Fibroblast of lung (primary cell): ENCODE results near the gene FITM2.

Experiments
- CTCF ChIP-seq, 2 donors: IDR thresholded peaks in 1 of 2; conservative IDR thresholded peaks in 1 of 2; 1 replicate in 1 of 2; 2 replicates in 1 of 2; pipeline ENCODE4 v1.5.1; 2011 to 2012; ENCODE audit warnings: low read length in 2 of 2, control low read depth in 1 of 2, inconsistent platforms in 1 of 2, low read depth in 1 of 2, mild to moderate bottlenecking in 1 of 2
- EZH2 ChIP-seq: IDR thresholded peaks from 2 replicates; pipeline ENCODE4 v1.5.1; 2012; ENCODE audit warnings: low read length, control low read depth, mild to moderate bottlenecking; ENCODE audit errors: missing control alignments

DNA sequence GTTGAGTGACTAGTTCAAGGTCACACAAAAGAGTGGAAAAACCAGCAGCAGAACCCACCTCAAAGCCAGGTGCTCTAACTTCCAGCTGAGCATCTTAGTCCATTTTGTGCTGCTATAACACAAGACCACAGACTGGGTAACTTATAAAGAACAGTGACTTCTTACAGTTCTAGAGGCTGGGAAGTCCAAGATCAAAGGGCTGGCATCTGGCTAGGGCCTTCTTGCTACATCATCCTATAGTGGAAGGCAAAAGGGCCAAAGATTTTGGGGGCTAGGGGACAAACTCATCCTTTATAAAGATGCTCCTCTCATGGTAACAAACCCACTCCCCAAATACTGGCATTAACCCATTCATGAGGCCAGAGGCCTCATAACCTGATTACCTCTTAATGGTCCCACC, 9.7 kb downstream of the FITM2 start:
- TF ChIP-seq CTCF (conservative IDR thresholded peaks at IDR 0.05 in 1 of 2, IDR thresholded peaks at IDR 0.05 in 1 of 2; ENCODE audit: low read depth in 1 of 2, low read length in 2 of 2), result no peak
- TF ChIP-seq EZH2, result no peak
